HepG2 (cell line): ENCODE results near the gene GFER. TPM values are rescaled to one million over a fixed set of nuclear protein-coding genes. Genes with fewer than 3 reads are reported as not detected.

Experiments used
- BCLAF1 ChIP-seq: fragments of 450-650 bp; IDR thresholded peaks from 2 replicates; pipeline ENCODE4 v1.6.1; 2017; ENCODE audit warnings: mild to moderate bottlenecking
- CREBL2 ChIP-seq: sonication (generic); formaldehyde crosslinking; IDR thresholded peaks from 2 replicates; pipeline ENCODE4 v1.8.1; 2023; ENCODE audit warnings: missing genetic modification reagents, mild to moderate bottlenecking, borderline replicate concordance
- CTCF ChIP-seq: sonication (generic); formaldehyde crosslinking; IDR thresholded peaks from 2 replicates; pipeline ENCODE4 v1.5.0; 2020; ENCODE audit warnings: mild to moderate bottlenecking, missing genetic modification reagents, moderate library complexity
- GATAD1 ChIP-seq: IDR thresholded peaks from 2 replicates; pipeline ENCODE4 v1.6.1; 2016; ENCODE audit warnings: missing genetic modification reagents, missing compliant biosample characterization
- KLF11 ChIP-seq: IDR thresholded peaks from 2 replicates; pipeline ENCODE4 v1.6.1; 2016; ENCODE audit warnings: missing compliant biosample characterization
- MIER2 ChIP-seq: IDR thresholded peaks from 2 replicates; pipeline ENCODE4 v1.6.1; 2016; ENCODE audit warnings: missing biosample characterization, missing genetic modification reagents
- MXI1 ChIP-seq: IDR thresholded peaks from 3 replicates; pipeline ENCODE4 v1.6.1; 2012; ENCODE audit warnings: low read depth, low read length, inconsistent platforms, borderline replicate concordance
- PTBP1 ChIP-seq: fragments of 200-400 bp; formaldehyde crosslinking; IDR thresholded peaks from 2 replicates; pipeline ENCODE4 v1.6.1; 2018; ENCODE audit warnings: low read length, low read depth; ENCODE audit not compliant: poor library complexity, severe bottlenecking
- SETDB1 ChIP-seq: sonication (generic); formaldehyde crosslinking; IDR thresholded peaks from 2 replicates; pipeline ENCODE4 v1.5.1; 2020; ENCODE audit warnings: missing genetic modification reagents, mild to moderate bottlenecking, borderline replicate concordance
- TAF15 ChIP-seq: fragments of 200-400 bp; formaldehyde crosslinking; IDR thresholded peaks from one replicate; pipeline ENCODE4 v1.6.1; 2018; ENCODE audit warnings: mild to moderate bottlenecking, low read depth, low read length; ENCODE audit not compliant: poor library complexity, severe bottlenecking
- THAP11 ChIP-seq: IDR thresholded peaks from 2 replicates; pipeline ENCODE4 v1.6.1; 2016; ENCODE audit warnings: missing biosample characterization, missing genetic modification reagents
- THAP8 ChIP-seq: sonication (generic); formaldehyde crosslinking; IDR thresholded peaks from 2 replicates; pipeline ENCODE4 v1.5.1; 2020; ENCODE audit warnings: missing genetic modification reagents, mild to moderate bottlenecking, borderline replicate concordance
- U2AF1 ChIP-seq: fragments of 200-400 bp; formaldehyde crosslinking; optimal IDR thresholded peaks from 2 replicates; pipeline ENCODE3; 2017; ENCODE audit warnings: mild to moderate bottlenecking, low read depth, low read length
- ZBTB39 ChIP-seq: sonication (generic); formaldehyde crosslinking; IDR thresholded peaks from 2 replicates; pipeline ENCODE4 v1.5.0; 2020; ENCODE audit warnings: missing genetic modification reagents
- ZGPAT ChIP-seq: IDR thresholded peaks from 2 replicates; pipeline ENCODE4 v1.6.1; 2016; ENCODE audit warnings: mild to moderate bottlenecking
- ZNF333 ChIP-seq: sonication (generic); formaldehyde crosslinking; IDR thresholded peaks from 2 replicates; pipeline ENCODE4 v1.4.0; 2020; ENCODE audit warnings: mild to moderate bottlenecking, missing genetic modification reagents, borderline replicate concordance
- ZNF713 ChIP-seq: sonication (generic); formaldehyde crosslinking; IDR thresholded peaks from 2 replicates; pipeline ENCODE4 v1.4.0; 2020; ENCODE audit warnings: mild to moderate bottlenecking, missing genetic modification reagents
- polyA plus RNA-seq, 8 experiments: library from polyadenylated mRNA; depleted of rRNA in 3 of 8; stranded (reverse) in 7 of 8; unstranded in 1 of 8; fragments of >200 nt; fragmentation: Illumina TruSeq in 4 of 8; extraction: Trizol in 4 of 8; gene quantifications; 2 replicates each; pipeline versions ENCODE4 v1.2.1 to v1.2.3, GENCODE V29; 2011 to 2016; ENCODE audit warnings: low read depth in 4 of 8, missing spikeins in 1 of 8, mixed read lengths in 1 of 8; ENCODE audit not compliant: insufficient read depth in 1 of 8
- total RNA-seq, 5 experiments: library from RNA; depleted of rRNA; stranded (reverse); fragments of >200 nt; fragmentation: Illumina TruSeq; extraction: Trizol; gene quantifications; 2 replicates each; pipeline ENCODE4 v1.2.3, GENCODE V29; 2016; ENCODE audit warnings: low read depth in 1 of 5

Gene GFER
- total and polyA plus RNA-seq, 2 of the 13 experiments (the other 11 are each of a cell fraction or from before 2014, with no cell fraction given), result 28.6 to 71.7 TPM

- TF ChIP-seq MXI1 (peak; percentile 48; the same call in 2 of the 3 replicates), ZNF333 (no peak), CREBL2 (0 out of 2 replicates have a peak, but pooled peaks have one; percentile 31), ZNF713 (CRISPR knock-in tag) (no peak), BCLAF1 (no peak), THAP8 (CRISPR knock-in tag) (no peak), SETDB1 (CRISPR knock-in tag) (no peak), PTBP1 (no peak), GATAD1 (CRISPR knock-in tag) (no peak), MIER2 (no peak), KLF11 (CRISPR knock-in tag) (no peak), ZBTB39 (no peak), TAF15 (no peak), THAP11 (CRISPR knock-in tag) (peak; percentile 33; the same call in 1 of the 2 replicates), CTCF (CRISPR knock-in tag) (peak; percentile 56), U2AF1 (no peak), ZGPAT (0 out of 2 replicates have a peak, but pooled peaks have one; percentile 24)
These were observed 37.3 kb upstream of the GFER start (continued) for GRCh38 chr16:1946495-1947368.
